GM12878 (cell line): ENCODE results near the gene PTEN. TPM values are rescaled to one million over a fixed set of nuclear protein-coding genes. Genes with fewer than 3 reads are reported as not detected.

Source experiments
- ATAC-seq: fragments of 200-7000 bp; cut with Tn5 transposase; 3 replicates; pipeline ENCODE4 v1.9.1; 2020; ENCODE audit warnings: mild to moderate bottlenecking, moderate library complexity
- BruUV-seq: library from RNA; stranded (reverse); fragments of 400-500 nt; replicated peaks from 2 replicates; lab custom pipeline; 2021; lab: Mats Ljungman, UMichigan
- CTCF ChIA-PET: fragments of 300-600 bp; sonication (Branson Sonifier 250); formaldehyde crosslinking; extraction: SDS; loops from one replicate; lab custom pipeline; 2021; ENCODE audit warnings: inconsistent platforms; lab: Yijun Ruan, JAX
- POLR2A ChIA-PET: fragments of 350-600 bp; formaldehyde crosslinking; extraction: SDS; loops from one replicate; lab custom pipeline; 2021; ENCODE audit warnings: inconsistent platforms; lab: Charles Lee
- RAD21 ChIA-PET: fragments of 300-600 bp; sonication (Branson Sonifier 250); formaldehyde crosslinking; loops from one replicate; lab custom pipeline; 2023; ENCODE audit warnings: antibody characterized with exemption; ENCODE audit not compliant: unreplicated experiment; lab: Charles Lee
- SMC1A ChIA-PET: fragments of 300-600 bp; sonication (Branson Sonifier 250); formaldehyde crosslinking; loops from one replicate; lab custom pipeline; 2023; ENCODE audit not compliant: unreplicated experiment, uncharacterized antibody; lab: Charles Lee
- DNase-seq: peaks from one replicate; pipeline ENCODE4 v3.0.0-alpha.2; 2011; ENCODE audit warnings: low read depth, low spot score
- FAIRE-seq: peaks from 3 replicates; lab custom pipeline; 2011; peaks lifted over from hg19 to GRCh38; lab: Jason Lieb, UNC
- H2AFZ ChIP-seq: 2 replicates; pipeline ENCODE4 v1.6.0; 2011; ENCODE audit warnings: low read depth, low read length, control low read depth; ENCODE audit not compliant: control insufficient read depth
- H3K27ac ChIP-seq: 2 replicates; pipeline ENCODE4 v1.5.1; 2011; ENCODE audit warnings: control low read depth; ENCODE audit not compliant: control insufficient read depth, insufficient read depth
- H3K27me3 ChIP-seq, 2 experiments: replicated peaks in 1 of 2; 2 replicates each; pipeline versions ENCODE4 v1.6.0 to v1.6.1; 2011; ENCODE audit warnings: low read length in 1 of 2; ENCODE audit not compliant: control insufficient read depth in 2 of 2, insufficient read depth in 2 of 2
- H3K36me3 ChIP-seq, 2 experiments: 2 replicates each; pipeline ENCODE4 v1.5.1; 2011; ENCODE audit warnings: low read length in 1 of 2; ENCODE audit not compliant: control insufficient read depth in 2 of 2, insufficient read depth in 2 of 2
- H3K4me1 ChIP-seq: 2 replicates; pipeline ENCODE4 v1.6.1; 2011; ENCODE audit warnings: mild to moderate bottlenecking, low read length, moderate library complexity, mixed read lengths; ENCODE audit not compliant: control insufficient read depth, insufficient read depth
- H3K4me2 ChIP-seq: 2 replicates; pipeline ENCODE4 v1.6.0; 2011; ENCODE audit warnings: control low read depth; ENCODE audit not compliant: control insufficient read depth, insufficient read depth
- H3K4me3 ChIP-seq: fragments of 200-600 bp; sonication (generic); 2 replicates; pipeline ENCODE4 v1.5.1; 2016
- H3K79me2 ChIP-seq: 2 replicates; pipeline ENCODE4 v1.6.0; 2011; ENCODE audit warnings: low read length; ENCODE audit not compliant: control insufficient read depth, insufficient read depth
- H3K9ac ChIP-seq: 2 replicates; pipeline ENCODE4 v1.8.0; 2011; ENCODE audit warnings: low read length, control low read depth, mixed read lengths; ENCODE audit not compliant: control insufficient read depth, insufficient read depth
- H3K9me3 ChIP-seq: replicated peaks from 3 replicates; pipeline ENCODE4 v1.5.1; 2011; ENCODE audit warnings: mild to moderate bottlenecking, low read length; ENCODE audit not compliant: control insufficient read depth, insufficient read depth
- H4K20me1 ChIP-seq: 2 replicates; pipeline ENCODE4 v1.6.0; 2011; ENCODE audit not compliant: control insufficient read depth, insufficient read depth
- MTA3 ChIP-seq: IDR thresholded peaks from 2 replicates; pipeline ENCODE4 v1.6.1; 2012; ENCODE audit warnings: low read length, inconsistent platforms, borderline replicate concordance
- MXI1 ChIP-seq: fragments of 150-350 bp; IDR thresholded peaks from 2 replicates; pipeline ENCODE4 v1.6.1; 2011; ENCODE audit warnings: low read depth, mild to moderate bottlenecking, inconsistent platforms, low read length, improper control_type of control experiment
- MYC ChIP-seq: IDR thresholded peaks from 2 replicates; pipeline ENCODE4 v1.6.1; 2011; ENCODE audit warnings: mild to moderate bottlenecking, low read length, moderate library complexity, inconsistent platforms; ENCODE audit not compliant: insufficient read depth, insufficient replicate concordance, insufficient read length, severe bottlenecking
- NFIC ChIP-seq: IDR thresholded peaks from 2 replicates; pipeline ENCODE4 v1.6.1; 2012; ENCODE audit warnings: low read depth, mild to moderate bottlenecking, inconsistent platforms, low read length, moderate library complexity
- NFXL1 ChIP-seq: fragments of 450-650 bp; IDR thresholded peaks from 2 replicates; pipeline ENCODE4 v1.6.1; 2017; ENCODE audit warnings: antibody characterized with exemption, mild to moderate bottlenecking, borderline replicate concordance
- ZSCAN29 ChIP-seq: fragments of 450-650 bp; IDR thresholded peaks from 2 replicates; pipeline ENCODE4 v1.6.1; 2017; ENCODE audit warnings: mild to moderate bottlenecking, moderate library complexity
- WGBS: methylation state at CpG from one replicate; pipeline ENCODE4 v1.1.6; 2016; ENCODE audit warnings: low lambda C conversion rate; ENCODE audit not compliant: insufficient replicate concordance, insufficient coverage; ENCODE audit errors: missing lambda C conversion rate; 5-methylcytosine and 5-hydroxymethylcytosine counted together
- in situ Hi-C: fragments of 300-500 bp; cut with MboI; formaldehyde crosslinking; loops from 9 replicates; pipeline ENCODE4 v1.14.3; 2018; ENCODE audit warnings: mixed read lengths
- intact Hi-C: fragments of 100-400 bp; cut with micrococcal nuclease; formaldehyde crosslinking; loops from one replicate; pipeline ENCODE4 v1.14.2; 2022; ENCODE audit not compliant: unreplicated experiment
- polyA plus RNA-seq, 11 experiments: library from polyadenylated mRNA; depleted of rRNA in 4 of 11; unstranded in 6 of 11; stranded (reverse) in 5 of 11; fragments of >200 nt; fragmentation: Nextera tagmentation in 4 of 11; fragmentation: Illumina TruSeq in 1 of 11; extraction: Ambion mirVana in 4 of 11; extraction: Trizol in 1 of 11; gene quantifications; 1 replicate in 1 of 11; 2 replicates in 10 of 11; pipeline versions ENCODE4 v1.2.1 to v1.2.3, GENCODE V29; 2011 to 2016; ENCODE audit warnings: inconsistent platforms in 2 of 11, missing spikeins in 2 of 11, low read depth in 1 of 11
- total RNA-seq, 4 experiments: library from RNA; depleted of rRNA in 3 of 4; stranded (reverse); fragments of >200 nt in 3 of 4; fragmentation: Illumina TruSeq in 1 of 4; extraction: Trizol in 1 of 4; gene quantifications; 2 replicates each; pipeline versions ENCODE4 v1.2.1 to v1.2.3, GENCODE V29; 2013 to 2021
- TF ChIP-seq, protein P1 (sequence below): fragments of 450-650 bp; IDR thresholded peaks from 2 replicates; pipeline ENCODE4 v1.6.1; 2016; ENCODE audit warnings: mild to moderate bottlenecking
- TF ChIP-seq, protein P2 (sequence below): fragments of 450-650 bp; IDR thresholded peaks from 2 replicates; pipeline ENCODE4 v1.6.1; 2014; ENCODE audit warnings: mild to moderate bottlenecking
- TF ChIP-seq, protein P3 (sequence below): IDR thresholded peaks from 2 replicates; pipeline ENCODE4 v1.6.1; 2011; ENCODE audit warnings: mild to moderate bottlenecking, low read depth, low read length, moderate library complexity; ENCODE audit not compliant: insufficient replicate concordance
- TF ChIP-seq, protein P4 (sequence below): fragments of 450-650 bp; IDR thresholded peaks from 2 replicates; pipeline ENCODE4 v1.6.1; 2017; ENCODE audit warnings: mild to moderate bottlenecking
- TF ChIP-seq, protein P5 (sequence below): fragments of 450-650 bp; IDR thresholded peaks from 2 replicates; pipeline ENCODE4 v1.6.1; 2016; ENCODE audit warnings: mild to moderate bottlenecking
- TF ChIP-seq, protein P6 (sequence below), 3 experiments: IDR thresholded peaks in 2 of 3; conservative IDR thresholded peaks in 1 of 3; 2 replicates each; pipeline ENCODE4 v1.5.1; 2011; ENCODE audit warnings: low read depth in 3 of 3, low read length in 3 of 3, mild to moderate bottlenecking in 3 of 3, control low read depth in 2 of 3, moderate library complexity in 2 of 3, inconsistent platforms in 1 of 3, mixed read lengths in 1 of 3; ENCODE audit not compliant: control insufficient read depth in 2 of 3, insufficient read depth in 1 of 3; ENCODE audit errors: extremely low read depth in 1 of 3

The PTEN gene
- total and polyA plus RNA-seq, 10 of the 15 experiments (the other 5 are each of a cell fraction or from before 2014, with no cell fraction given), result 26.1 to 175 (median 58.1) TPM

DNA sequence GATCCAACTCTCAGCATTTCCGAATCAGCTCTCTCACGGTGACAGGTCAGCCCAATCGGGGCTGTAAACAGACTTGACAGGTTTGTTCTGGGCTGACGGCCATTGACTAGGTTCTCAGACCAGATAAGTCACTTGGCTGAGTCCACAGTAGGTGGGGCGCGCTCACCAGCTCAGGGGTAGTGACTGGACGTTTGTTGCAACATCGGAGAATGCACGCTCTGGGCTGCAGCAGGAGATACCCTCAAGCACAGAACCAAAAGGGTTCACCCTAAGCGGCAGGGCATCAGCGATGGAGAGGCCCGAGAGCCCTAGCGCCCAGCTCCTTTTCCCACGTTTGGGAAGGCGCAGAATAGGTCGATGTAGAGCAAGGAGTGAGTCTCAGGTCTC lies 1.9 kb upstream of the PTEN start:
- no peaks in the 10 kb centered on the region; the same call in 2 of the 3 replicates for H3K9me3 ChIP-seq
- in situ Hi-C loops, result loop anchor here (5.0 to 10.0 kb wide), 5 partner anchors 203 to 691 kb away; no protein-coding TSS in a partner anchor
- DNase-seq, result peak; percentile 47
- SMC1A ChIA-PET, result interaction anchor here (0.7 to 6.9 kb wide), 25 partner anchors 10 to 693 kb away, joined by 3 to 140 read pairs (median 7); partner anchors contain the start of gene ATAD1
- no peaks in the 10 kb centered on the region for H4K20me1 ChIP-seq
- peak overlapping the region; percentile 99 for H3K9ac ChIP-seq
- H3K27ac ChIP-seq, result peak overlapping the region; percentile 98
- peak overlapping the region; percentile 84 for H3K4me3 ChIP-seq
- POLR2A ChIA-PET, result interaction anchor here (0.7 to 3.3 kb wide), 21 partner anchors 10 to 531 kb away, joined by 3 to 53 read pairs (median 5); partner anchors contain the start of gene ATAD1
- H3K36me3 ChIP-seq, result no peaks in the 10 kb centered on the region
- CTCF ChIA-PET, result interaction anchor here (0.6 to 3.8 kb wide), 18 partner anchors 10 to 691 kb away, joined by 3 to 98 read pairs (median 4); no protein-coding TSS in a partner anchor
- BruUV-seq, result TSS peak; percentile 82
- H2AFZ ChIP-seq, result peak overlapping the region; percentile 96
- peaks cover 8% of the 10 kb centered on the region for H3K4me1 ChIP-seq
- RAD21 ChIA-PET, result interaction anchor here (0.8 to 6.4 kb wide), 20 partner anchors 10 to 693 kb away, joined by 3 to 158 read pairs (median 10); no protein-coding TSS in a partner anchor
- intact Hi-C loops, result loop anchor here (1.0 to 5.0 kb wide), 5 partner anchors 71 to 691 kb away; no protein-coding TSS in a partner anchor
- ATAC-seq, result peak; percentile 31
- H3K79me2 ChIP-seq, result peaks cover 61% of the 10 kb centered on the region
- no peaks in the 10 kb centered on the region for H3K27me3 ChIP-seq
- peak overlapping the region; percentile 89 for H3K4me2 ChIP-seq
- FAIRE-seq, result no peak
- under 1% methylated on average over 16 of the region's 16 CpGs for WGBS
- TF ChIP-seq, protein P1, sequence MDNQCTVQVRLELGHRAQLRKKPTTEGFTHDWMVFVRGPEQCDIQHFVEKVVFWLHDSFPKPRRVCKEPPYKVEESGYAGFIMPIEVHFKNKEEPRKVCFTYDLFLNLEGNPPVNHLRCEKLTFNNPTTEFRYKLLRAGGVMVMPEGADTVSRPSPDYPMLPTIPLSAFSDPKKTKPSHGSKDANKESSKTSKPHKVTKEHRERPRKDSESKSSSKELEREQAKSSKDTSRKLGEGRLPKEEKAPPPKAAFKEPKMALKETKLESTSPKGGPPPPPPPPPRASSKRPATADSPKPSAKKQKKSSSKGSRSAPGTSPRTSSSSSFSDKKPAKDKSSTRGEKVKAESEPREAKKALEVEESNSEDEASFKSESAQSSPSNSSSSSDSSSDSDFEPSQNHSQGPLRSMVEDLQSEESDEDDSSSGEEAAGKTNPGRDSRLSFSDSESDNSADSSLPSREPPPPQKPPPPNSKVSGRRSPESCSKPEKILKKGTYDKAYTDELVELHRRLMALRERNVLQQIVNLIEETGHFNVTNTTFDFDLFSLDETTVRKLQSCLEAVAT, result 0 out of 2 replicates have a peak, but pooled peaks have one; percentile 42
- no peak for TF ChIP-seq MYC
- 0 out of 2 replicates have a peak, but pooled peaks have one; percentile 5 for TF ChIP-seq MXI1
- no peak for TF ChIP-seq NFXL1
- TF ChIP-seq, protein P2, sequence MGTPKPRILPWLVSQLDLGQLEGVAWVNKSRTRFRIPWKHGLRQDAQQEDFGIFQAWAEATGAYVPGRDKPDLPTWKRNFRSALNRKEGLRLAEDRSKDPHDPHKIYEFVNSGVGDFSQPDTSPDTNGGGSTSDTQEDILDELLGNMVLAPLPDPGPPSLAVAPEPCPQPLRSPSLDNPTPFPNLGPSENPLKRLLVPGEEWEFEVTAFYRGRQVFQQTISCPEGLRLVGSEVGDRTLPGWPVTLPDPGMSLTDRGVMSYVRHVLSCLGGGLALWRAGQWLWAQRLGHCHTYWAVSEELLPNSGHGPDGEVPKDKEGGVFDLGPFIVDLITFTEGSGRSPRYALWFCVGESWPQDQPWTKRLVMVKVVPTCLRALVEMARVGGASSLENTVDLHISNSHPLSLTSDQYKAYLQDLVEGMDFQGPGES, result peak; percentile 32; the same call in 1 of the 2 replicates
- TF ChIP-seq, protein P3, sequence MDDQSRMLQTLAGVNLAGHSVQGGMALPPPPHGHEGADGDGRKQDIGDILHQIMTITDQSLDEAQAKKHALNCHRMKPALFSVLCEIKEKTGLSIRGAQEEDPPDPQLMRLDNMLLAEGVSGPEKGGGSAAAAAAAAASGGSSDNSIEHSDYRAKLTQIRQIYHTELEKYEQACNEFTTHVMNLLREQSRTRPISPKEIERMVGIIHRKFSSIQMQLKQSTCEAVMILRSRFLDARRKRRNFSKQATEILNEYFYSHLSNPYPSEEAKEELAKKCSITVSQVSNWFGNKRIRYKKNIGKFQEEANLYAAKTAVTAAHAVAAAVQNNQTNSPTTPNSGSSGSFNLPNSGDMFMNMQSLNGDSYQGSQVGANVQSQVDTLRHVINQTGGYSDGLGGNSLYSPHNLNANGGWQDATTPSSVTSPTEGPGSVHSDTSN, result peak; percentile 9
- TF ChIP-seq, protein P4, sequence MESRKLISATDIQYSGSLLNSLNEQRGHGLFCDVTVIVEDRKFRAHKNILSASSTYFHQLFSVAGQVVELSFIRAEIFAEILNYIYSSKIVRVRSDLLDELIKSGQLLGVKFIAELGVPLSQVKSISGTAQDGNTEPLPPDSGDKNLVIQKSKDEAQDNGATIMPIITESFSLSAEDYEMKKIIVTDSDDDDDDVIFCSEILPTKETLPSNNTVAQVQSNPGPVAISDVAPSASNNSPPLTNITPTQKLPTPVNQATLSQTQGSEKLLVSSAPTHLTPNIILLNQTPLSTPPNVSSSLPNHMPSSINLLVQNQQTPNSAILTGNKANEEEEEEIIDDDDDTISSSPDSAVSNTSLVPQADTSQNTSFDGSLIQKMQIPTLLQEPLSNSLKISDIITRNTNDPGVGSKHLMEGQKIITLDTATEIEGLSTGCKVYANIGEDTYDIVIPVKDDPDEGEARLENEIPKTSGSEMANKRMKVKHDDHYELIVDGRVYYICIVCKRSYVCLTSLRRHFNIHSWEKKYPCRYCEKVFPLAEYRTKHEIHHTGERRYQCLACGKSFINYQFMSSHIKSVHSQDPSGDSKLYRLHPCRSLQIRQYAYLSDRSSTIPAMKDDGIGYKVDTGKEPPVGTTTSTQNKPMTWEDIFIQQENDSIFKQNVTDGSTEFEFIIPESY, result no peak
- no peak for TF ChIP-seq ZSCAN29
- TF ChIP-seq, protein P5, sequence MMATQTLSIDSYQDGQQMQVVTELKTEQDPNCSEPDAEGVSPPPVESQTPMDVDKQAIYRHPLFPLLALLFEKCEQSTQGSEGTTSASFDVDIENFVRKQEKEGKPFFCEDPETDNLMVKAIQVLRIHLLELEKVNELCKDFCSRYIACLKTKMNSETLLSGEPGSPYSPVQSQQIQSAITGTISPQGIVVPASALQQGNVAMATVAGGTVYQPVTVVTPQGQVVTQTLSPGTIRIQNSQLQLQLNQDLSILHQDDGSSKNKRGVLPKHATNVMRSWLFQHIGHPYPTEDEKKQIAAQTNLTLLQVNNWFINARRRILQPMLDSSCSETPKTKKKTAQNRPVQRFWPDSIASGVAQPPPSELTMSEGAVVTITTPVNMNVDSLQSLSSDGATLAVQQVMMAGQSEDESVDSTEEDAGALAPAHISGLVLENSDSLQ, result peak; percentile 54; the same call in 1 of the 2 replicates
- TF ChIP-seq, protein P6, sequence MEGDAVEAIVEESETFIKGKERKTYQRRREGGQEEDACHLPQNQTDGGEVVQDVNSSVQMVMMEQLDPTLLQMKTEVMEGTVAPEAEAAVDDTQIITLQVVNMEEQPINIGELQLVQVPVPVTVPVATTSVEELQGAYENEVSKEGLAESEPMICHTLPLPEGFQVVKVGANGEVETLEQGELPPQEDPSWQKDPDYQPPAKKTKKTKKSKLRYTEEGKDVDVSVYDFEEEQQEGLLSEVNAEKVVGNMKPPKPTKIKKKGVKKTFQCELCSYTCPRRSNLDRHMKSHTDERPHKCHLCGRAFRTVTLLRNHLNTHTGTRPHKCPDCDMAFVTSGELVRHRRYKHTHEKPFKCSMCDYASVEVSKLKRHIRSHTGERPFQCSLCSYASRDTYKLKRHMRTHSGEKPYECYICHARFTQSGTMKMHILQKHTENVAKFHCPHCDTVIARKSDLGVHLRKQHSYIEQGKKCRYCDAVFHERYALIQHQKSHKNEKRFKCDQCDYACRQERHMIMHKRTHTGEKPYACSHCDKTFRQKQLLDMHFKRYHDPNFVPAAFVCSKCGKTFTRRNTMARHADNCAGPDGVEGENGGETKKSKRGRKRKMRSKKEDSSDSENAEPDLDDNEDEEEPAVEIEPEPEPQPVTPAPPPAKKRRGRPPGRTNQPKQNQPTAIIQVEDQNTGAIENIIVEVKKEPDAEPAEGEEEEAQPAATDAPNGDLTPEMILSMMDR (IDR thresholded peaks at IDR 0.05 in 2 of 3, conservative IDR thresholded peaks at IDR 0.05 in 1 of 3; ENCODE audit: control insufficient read depth in 2 of 3, extremely low read depth in 1 of 3, insufficient read depth in 1 of 3, low read depth in 3 of 3, low read length in 3 of 3), result peak; percentile 8 to 68 (median 17); a peak in 4 of 6 replicates
- TF ChIP-seq NFIC, result no peak
- TF ChIP-seq MTA3, result 0 out of 2 replicates have a peak, but pooled peaks have one; percentile 62
